ENCODE data around the gene RELN. TPM values are rescaled to one million over a fixed set of nuclear protein-coding genes. Genes with fewer than 3 reads are reported as not detected.
A peak's percentile ranks its signal among the peaks of the same experiment; 100 is the strongest.

RELN gene
- total and polyA plus RNA-seq, 9 of the 15 experiments (the other 6 are each of a cell fraction or from before 2014, with no cell fraction given), result 12.9 to 43.2 (median 18.1) TPM

DNA sequence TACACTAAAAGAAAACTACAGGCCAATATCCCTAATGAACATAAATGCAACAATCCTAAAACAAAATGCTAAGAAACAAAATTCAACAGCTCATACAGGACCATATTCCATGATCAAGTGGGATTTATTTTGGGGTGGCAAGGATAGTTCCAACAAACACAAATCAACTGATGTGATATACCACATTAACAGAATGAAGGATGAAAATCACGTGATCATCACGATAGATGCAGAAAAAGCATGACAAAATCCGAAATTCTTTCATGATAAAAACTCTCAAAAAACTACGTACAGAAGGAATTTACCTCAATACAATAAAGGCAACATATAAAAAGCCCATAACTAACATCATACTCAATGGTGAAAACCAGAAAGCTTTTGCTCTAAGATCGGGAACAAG, 124.0 kb downstream of the RELN start:
- POLR2A ChIA-PET, result no interaction called here
- DNase-seq (ENCODE audit: extremely low read depth in 1 of 4, low spot score in 3 of 4), result no peak
- CTCF ChIA-PET (ENCODE audit: low intra/inter-chr PET ratio), result no interaction called here
- no peaks in the 10 kb centered on the region; the same call in 2 of the 3 replicates for H3K79me2 ChIP-seq (ENCODE audit: control insufficient read depth, insufficient read depth, low read length)
- no peaks in the 10 kb centered on the region for H3K9me3 ChIP-seq (replicated peaks; ENCODE audit: control insufficient read depth, insufficient read depth, low read depth, low read length)
- H3K36me3 ChIP-seq (ENCODE audit: control insufficient read depth, insufficient read depth, low read length), result no peaks in the 10 kb centered on the region
- no peak for ATAC-seq
- intact Hi-C loops (cut with micrococcal nuclease), result no loop called here
- in situ Hi-C loops (cut with MboI), result no loop called here
- no TSS peak for BruUV-seq (replicated peaks)
- H3K4me2 ChIP-seq (ENCODE audit: insufficient read depth, low read length), result no peak overlapping the region
- no peaks in the 10 kb centered on the region for H3K9me1 ChIP-seq (ENCODE audit: control insufficient read depth, insufficient read depth, low read length)
- H4K20me1 ChIP-seq (replicated peaks; ENCODE audit: control insufficient read depth, insufficient read depth, low read length), result no peaks in the 10 kb centered on the region
- WGBS (ENCODE audit: insufficient coverage, low coverage, missing lambda C conversion rate), result 45% methylated on average over 5 of the region's 5 CpGs
- H3K4me3 ChIP-seq, result no peak overlapping the region
- no peaks in the 10 kb centered on the region for H3K4me1 ChIP-seq (replicated peaks in 1 of 2; ENCODE audit: control insufficient read depth in 2 of 2, insufficient read depth in 2 of 2, low read length in 2 of 2)
- no peak overlapping the region for H3K9ac ChIP-seq (ENCODE audit: insufficient read depth in 1 of 2, low read depth in 2 of 2, low read length in 2 of 2)
- no peak for FAIRE-seq
- TF ChIP-seq ZNF143 (CRISPR knock-in tag; IDR thresholded peaks at IDR 0.05) (no peak), SAP30 (IDR thresholded peaks at IDR 0.05; ENCODE audit: borderline replicate concordance, insufficient read depth, low read depth, low read length, poor library complexity, severe bottlenecking) (no peak), CBFA2T2 (conservative IDR thresholded peaks at IDR 0.05) (0 out of 2 replicates have a peak, but pooled peaks have one; percentile 8), KLF16 (IDR thresholded peaks at IDR 0.05) (no peak), POLR2AphosphoS2 (IDR thresholded peaks at IDR 0.05; ENCODE audit: low read length) (no peak), RAD51 (IDR thresholded peaks at IDR 0.05; ENCODE audit: borderline replicate concordance, low read depth) (peak; percentile 43; the same call in 1 of the 2 replicates)
- TF ChIP-seq, protein P1, sequence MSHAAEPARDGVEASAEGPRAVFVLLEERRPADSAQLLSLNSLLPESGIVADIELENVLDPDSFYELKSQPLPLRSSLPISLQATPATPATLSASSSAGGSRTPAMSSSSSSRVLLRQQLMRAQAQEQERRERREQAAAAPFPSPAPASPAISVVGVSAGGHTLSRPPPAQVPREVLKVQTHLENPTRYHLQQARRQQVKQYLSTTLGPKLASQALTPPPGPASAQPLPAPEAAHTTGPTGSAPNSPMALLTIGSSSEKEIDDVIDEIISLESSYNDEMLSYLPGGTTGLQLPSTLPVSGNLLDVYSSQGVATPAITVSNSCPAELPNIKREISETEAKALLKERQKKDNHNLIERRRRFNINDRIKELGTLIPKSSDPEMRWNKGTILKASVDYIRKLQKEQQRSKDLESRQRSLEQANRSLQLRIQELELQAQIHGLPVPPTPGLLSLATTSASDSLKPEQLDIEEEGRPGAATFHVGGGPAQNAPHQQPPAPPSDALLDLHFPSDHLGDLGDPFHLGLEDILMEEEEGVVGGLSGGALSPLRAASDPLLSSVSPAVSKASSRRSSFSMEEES (CRISPR knock-in tag; IDR thresholded peaks at IDR 0.05), result peak; percentile 91
- H3K27me3 ChIP-seq (ENCODE audit: control insufficient read depth in 2 of 2, insufficient read depth in 2 of 2, low read length in 2 of 2), result no peaks in the 10 kb centered on the region
- no peak overlapping the region for H3K27ac ChIP-seq (ENCODE audit: extremely low read depth, low read depth, low read length)
- no peak overlapping the region for H2AFZ ChIP-seq (ENCODE audit: low read depth, low read length)
